ENCODE measurements around the gene PARD3B. TPM values are rescaled to one million over a fixed set of nuclear protein-coding genes. Genes with fewer than 3 reads are reported as not detected.
A peak's percentile ranks its signal among the peaks of the same experiment; 100 is the strongest.

The PARD3B gene
- polyA plus RNA-seq, 1 donor, result 10.3 TPM

DNA sequence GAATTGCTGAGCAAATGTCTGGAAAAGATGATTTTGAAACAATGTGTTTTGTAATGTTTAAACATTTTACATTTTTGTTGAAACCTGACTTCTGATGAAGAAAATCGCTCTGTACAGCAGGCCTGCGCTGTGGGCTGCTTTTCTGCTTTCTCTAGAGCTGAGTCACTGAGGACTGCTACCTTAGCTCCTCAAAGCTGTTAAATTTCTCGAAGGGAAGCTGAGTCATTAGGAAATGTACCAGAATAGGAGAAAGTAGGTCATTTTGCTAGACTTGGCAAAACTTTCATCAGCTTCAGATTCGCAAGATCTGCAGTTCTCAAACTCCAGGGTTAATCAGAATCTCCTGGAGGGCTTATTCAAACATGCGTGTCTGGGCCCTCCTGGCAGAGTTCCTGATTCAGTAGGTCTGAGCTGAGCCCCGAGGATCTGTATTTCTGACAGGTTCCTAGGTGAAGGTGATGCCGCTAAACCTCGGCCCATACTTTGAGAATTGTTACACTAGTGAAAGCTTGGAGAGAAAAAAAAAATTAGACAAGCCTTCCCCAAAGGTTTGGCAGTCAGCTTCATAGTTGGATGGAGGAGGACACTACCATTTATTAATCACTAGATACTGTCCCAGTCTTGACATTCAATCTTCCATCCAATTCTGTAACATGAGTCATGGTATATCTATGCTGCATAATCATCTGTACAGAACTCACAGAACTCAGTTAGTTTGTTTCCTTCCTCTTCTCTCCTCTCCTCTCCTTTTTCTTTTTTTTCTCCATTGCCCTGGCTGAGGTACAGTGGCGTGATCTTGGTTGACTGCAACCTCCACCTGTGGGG is 297.6 kb downstream of the PARD3B start:
- peak; percentile 41 for DNase-seq

DNA sequence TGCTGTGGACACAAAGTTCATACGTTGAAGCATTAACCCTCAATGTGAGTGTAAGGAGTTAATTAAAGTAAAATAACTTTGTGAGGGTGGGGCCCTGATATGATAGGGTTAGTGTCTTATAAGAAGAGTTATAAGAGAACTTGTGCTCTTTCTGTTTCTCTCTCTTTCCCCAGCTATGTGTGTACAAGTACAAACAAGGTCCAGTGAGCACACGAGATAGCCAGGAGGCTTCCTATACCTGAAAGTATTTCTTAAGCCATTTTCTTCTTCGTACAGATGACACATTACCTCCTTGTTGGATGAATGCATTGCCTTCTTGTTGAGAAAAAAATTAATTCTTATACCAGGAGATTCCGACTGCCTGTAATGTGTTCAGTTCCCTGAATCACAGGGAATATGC is 301.2 kb downstream of the PARD3B start:
- DNase-seq, result no peak

DNA sequence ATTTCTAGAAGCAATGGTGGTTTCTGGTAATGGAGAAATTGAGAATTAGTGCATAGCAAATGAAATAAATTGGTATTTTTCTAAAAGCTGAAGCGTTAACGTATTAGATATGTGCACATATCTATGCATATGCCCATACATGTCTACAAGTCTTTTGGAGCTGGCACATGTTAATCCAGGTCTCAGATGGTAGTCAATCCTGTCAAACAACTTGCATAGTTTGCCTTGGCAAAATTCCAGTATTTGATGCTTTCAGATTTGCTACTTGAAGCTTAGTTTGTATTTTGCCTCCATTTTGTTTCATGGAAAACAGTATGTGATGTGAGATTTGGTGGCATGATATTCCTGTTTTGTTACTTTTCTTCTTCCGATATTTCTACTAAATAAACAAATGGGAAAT is 304.6 kb downstream of the PARD3B start:
- DNase-seq, result no peak

DNA sequence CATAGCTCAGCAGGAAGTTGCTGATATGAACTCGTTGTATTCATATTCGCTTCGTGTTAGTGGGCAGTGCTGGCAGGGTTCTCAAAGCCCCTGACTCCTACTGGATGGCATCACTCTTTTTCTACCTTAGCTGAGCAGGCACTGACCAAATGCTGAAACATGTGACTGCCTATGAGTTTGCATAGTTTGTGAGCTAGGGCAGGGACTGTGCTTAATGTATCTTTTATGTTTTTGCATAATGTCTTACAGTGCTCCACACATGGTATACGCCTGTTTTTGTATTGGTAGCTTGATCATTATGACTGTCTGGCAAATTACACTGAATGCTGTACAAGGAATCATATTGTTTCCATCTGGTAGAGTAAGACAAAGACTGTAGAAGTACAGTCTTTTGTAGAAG is 305.3 kb downstream of the PARD3B start:
- peak; percentile 4 for DNase-seq

DNA sequence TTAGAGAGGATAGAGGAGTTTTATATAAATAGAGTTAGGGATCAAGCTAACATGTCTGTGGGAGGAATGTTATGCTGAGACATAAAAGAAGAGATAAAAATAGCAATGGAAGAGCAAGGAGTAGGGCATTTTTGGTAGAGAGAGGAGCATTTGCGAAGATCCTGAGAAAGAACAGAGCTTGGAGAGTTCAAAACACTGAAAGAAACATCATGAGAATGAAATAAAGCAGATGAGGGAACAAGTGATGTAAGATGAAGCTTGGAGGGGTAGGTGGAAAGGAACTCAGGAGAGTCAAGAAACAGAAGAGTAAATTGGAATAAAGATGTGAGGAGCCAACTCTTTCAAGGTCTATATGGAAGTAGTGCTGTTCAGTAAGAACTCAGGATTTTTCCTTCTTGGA is 308.6 kb downstream of the PARD3B start:
- no peak for DNase-seq

DNA sequence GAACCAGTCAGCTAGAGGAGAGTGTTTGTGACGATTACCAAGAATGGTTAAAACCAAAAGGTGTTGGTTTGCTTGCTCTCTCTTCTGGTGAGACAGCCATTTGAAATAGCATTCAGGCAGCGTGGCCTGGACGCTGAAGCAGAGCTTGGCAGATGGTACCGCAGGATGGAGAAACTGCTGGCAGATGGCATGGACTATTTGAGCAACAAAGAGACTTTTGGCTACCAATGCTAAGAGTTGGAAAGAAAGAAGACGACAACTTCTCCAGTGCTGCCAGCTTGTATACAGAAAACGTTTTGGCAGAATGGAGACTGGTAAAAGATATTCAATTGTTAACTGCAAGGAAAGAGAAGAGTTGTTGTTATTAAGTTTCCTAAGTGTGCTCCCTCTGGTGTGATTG is 315.0 kb downstream of the PARD3B start:
- DNase-seq, result peak; percentile 24

DNA sequence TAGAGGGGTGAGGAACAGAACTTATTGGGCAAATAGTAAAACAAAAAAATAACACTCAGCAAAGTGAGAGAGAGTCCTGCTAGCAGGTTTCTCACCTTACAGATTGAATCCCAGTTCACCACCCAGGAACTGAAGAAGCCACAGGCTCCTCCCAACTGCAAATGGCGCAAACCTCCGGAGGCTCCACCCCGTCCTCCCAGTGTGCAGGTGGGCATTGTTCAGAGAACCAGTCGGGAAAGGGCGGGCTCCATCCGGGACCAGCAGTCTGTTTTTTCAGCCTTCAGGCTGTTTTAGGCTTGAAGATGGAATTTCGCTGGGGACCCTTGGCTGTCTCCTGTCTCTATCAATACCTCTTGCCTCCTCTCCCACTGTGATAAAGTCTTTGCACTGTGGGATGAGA is 317.5 kb downstream of the PARD3B start:
- DNase-seq, result no peak

DNA sequence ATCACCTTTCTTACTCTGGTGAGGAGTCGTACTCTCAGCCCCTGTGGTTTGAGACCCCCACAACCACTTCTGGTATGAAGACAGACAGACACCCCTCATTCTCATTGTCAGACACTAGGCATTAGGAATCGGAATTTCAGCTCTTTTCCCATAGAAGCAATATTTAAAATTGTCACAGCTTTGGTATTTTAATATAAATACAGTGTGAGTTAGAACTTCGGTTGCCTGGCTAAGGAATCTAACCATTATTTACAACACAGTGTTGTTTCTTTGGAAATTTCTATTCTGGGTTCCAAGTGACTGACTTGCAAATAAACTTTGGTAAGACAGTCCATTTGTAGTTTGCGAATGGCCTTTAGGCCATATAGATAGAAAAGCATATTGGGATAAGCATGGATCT is 318.1 kb downstream of the PARD3B start:
- DNase-seq, result no peak

DNA sequence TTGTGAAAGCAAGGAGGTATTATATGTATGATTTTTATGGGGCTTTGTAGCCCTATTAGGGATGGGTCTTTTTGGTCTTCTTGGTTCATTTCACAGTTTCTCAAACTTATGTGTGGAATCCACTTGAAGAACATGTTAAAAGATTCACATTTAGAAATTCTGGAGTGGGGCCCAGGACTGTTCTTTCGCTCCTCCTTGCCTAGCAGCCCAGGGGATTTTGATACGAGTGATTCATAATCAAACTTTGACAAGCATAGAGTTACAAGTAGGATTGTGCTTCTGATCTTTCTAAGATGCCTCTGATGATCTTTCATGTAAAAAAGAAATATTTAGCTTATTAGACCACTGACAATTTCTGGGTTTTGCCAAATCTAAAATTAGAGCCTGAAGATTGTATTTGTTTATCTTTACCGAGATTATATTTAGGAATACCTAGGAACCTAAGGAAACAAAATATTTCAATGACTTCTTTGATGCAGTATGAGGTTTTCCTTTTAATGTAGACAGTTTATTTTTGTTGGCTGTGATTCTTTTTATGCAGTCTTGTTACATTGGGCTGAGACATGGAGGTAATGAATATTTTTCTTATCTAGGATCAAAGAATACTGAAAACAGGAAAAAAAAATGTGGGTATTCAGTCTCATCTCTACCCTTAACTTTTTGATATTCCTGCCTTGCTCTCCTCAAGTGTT is 324.0 kb downstream of the PARD3B start:
- DNase-seq, result peak; percentile 6

DNA sequence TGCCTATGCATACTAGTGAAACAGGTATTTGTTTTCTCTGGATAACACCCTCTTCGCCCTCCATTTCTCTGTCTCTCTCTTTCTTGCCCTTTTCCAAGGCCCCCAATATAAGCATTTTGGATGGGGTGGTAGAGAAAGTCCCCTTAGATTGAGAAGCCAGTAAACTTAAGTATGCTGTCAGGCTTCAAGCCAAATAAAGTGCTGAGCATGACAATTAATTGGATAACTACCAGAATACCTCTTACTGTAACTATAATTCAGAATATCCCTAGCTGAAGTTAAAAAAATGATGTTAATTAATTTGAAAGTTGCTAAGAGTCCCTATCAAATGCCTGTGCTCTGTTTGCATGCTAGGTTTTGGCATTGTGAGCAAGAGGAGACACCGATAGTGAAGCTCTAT is 324.8 kb downstream of the PARD3B start:
- no peak for DNase-seq

DNA sequence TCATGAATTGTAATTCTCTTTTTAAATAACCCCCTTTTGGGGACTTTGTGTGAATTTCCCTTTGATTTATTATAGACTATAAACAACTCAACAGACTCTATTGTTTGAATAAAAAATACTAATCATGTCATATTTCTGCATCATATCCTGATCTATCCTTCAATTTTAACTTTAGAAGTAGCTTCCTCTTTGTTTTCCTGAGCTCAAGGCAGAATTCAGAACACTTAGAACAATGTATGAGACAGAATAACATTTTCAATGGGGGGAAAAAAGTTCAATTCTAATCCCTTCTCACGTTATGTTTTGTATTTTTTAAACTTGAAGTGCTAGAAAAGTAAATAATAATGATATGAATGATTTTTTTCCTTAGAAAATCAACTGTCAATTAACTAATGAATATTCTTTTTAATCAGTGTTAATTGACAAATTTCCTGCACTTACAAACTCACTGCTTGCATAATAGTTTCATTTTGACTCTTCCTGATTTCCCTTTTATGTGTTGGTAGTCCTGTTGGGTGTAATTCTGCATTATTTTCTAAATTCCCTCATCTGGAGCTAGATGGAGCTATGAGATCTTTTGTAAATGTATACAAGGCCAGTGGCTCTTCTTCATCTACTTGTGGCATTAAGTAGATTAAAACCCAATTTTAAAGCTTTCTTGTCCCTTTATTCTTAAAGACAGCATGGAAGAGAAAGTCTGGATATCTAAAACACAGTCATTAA is 326.1 kb downstream of the PARD3B start:
- DNase-seq, result peak; percentile 8

DNA sequence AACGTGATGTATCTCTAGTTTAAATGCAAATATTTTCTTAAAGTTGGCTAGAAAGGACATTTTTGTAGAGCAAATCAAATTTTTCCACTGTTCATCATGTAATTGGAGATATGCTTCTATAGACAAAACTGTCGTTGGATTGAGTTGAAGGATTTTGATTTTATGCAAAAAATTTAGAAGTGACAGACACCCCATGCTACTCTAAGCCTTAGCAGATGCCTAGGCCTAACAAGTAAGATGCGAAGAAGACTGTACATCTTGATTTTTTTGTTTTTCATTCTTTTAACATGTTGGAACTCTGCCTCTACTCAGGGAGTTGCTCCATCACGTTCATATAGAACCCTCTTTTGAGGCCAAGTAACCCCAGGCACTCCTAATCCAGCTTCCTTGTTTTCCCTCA is 331.0 kb downstream of the PARD3B start:
- no peak for DNase-seq

DNA sequence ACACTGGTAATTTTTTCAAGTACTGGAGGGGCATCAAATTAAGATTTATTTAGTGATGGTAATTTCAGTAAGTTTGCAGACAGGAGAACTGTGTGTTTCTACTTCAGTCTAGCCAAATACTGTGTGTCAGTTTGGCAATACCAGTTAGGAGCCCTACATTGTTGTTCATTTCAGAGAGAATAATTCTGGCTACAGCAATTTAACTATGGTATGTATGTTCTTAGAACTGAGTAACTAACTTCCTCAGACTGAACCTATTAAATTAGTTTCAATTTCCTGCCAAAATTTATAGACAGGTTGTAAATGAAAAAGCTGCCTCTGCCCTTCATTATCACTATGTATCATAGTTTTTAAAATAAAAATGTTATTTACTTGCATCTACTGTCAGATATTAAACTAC is 332.4 kb downstream of the PARD3B start:
- DNase-seq, result no peak

DNA sequence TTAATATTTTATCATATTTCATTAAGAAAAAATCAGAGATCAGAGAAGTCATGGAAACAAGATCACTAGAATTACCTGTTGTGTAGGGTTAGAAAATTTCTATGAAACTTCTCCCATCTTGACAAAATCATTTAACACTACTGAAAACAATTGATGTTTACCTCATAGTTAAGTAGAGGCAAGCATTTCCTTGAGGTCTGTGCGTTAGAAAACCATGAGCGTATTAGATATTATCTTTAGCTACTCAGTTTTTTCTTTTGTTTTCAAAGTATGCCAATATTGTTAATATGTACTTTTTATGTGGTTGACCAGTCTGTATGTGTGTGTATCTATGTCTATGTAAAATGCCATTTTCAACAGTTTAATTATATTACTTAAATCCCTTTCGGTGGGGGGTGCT is 335.7 kb downstream of the PARD3B start:
- DNase-seq, result no peak

DNA sequence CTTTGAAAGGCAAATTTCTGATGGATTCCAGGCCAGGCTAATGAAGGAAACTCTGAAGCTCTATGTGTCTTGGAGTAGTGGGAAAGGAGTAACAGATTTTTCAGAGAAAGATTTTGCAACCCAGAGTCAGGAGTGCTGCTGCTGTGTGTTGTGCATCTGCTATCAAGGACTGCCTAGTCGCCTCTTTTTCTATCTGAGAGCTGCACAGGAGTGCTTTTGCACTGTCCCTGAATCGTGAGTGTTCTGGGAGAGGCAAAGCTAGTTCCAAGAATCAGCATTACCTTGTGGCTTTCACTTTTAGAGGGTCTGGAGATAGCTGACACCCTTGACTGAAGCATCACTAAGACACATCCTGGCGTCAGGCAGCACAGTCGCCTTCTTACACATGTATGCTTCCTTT is 336.4 kb downstream of the PARD3B start:
- DNase-seq, result no peak

DNA sequence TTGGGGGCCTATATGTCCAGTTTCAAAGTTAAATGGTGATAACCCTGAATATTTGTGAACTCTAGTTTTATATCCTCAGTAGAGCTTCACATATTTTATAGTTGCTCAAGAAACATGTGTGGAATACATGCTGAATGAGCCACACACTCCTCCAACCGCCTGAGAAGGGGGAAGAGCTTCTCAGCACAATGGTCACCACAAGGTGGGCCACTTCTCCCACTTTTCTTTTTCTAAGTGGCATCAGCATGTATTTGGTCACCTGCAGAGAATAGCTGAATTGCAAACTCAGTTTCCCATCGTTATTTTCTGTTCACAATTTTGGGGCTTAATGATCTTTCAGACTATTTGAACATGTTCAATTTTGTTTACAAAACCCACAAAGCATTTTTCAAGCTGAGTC is 340.5 kb downstream of the PARD3B start:
- DNase-seq, result no peak

DNA sequence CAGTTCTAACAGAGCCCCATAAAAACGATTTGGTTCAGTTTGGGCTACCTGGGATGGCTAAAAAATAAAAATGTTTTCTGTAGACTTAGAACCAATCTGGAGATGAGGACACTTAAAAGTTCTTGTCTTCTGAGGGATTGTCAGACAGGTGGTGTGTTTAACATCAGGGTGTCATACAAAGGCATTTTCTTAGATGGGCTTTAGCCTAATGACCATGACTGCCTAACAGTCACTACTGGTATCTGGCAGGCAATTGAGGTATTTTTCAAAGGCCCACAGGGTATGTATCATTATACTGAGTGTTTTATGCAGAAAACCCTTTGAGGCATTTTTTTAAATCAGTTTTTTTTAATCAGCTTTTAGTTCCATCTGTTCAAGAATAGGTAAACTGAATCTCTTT is 341.4 kb downstream of the PARD3B start:
- DNase-seq, result no peak

DNA sequence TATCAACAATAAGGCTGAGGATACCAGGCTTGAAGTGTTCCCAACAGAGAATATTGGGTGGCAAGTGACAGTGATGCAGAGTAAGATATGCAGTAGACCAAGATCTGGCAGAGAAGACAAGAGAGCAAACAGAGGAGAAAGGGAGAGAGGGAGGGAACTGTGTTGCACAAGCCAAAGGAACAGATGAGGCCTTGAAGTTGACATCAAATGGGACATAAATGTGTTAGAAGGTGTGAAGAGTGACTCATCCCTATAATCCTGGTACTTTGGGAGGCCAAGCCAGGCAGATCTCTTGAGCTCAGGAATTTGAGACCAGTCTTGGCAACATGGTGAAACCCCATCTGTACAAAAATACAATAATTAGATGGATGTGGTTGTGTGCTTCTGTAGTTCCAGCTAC is 342.9 kb downstream of the PARD3B start:
- no peak for DNase-seq

DNA sequence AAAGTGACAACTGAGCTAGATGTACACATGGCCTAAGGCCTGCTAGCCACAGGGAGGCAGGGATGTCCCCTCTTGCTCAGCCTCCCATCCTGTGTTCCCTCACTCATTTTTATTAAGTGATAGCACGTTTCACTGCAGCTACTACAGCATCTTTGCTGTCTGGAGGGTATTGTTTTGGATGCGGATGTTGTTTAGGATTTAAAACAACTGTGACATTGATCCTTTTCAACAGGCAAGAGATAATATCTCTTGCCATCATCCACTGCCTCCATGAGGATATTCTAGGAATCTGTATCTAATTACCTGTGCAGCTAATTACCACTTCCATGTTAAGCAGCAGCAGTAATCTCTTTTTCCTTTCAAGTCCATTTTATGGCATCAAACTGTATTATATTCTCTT is 345.4 kb downstream of the PARD3B start:
- DNase-seq, result no peak

DNA sequence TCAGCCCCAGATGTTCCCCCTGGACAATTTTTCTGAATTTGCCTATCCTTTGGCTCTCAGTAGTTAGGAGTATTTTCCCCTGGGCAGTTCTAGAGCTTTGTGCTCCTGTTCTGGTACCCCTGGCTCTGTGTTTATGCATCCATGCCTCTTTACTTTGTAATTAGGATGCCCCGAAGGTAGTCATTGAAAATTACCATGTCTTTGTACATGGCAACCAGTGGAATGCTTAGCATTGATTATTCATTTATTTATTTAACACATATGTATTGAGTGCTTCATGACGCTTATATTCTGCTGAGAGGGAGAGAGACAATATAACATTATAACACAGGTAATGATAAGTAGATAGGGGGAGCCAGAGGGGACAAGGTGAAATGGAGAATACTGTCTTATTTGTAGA is 346.5 kb downstream of the PARD3B start:
- DNase-seq, result no peak

DNA sequence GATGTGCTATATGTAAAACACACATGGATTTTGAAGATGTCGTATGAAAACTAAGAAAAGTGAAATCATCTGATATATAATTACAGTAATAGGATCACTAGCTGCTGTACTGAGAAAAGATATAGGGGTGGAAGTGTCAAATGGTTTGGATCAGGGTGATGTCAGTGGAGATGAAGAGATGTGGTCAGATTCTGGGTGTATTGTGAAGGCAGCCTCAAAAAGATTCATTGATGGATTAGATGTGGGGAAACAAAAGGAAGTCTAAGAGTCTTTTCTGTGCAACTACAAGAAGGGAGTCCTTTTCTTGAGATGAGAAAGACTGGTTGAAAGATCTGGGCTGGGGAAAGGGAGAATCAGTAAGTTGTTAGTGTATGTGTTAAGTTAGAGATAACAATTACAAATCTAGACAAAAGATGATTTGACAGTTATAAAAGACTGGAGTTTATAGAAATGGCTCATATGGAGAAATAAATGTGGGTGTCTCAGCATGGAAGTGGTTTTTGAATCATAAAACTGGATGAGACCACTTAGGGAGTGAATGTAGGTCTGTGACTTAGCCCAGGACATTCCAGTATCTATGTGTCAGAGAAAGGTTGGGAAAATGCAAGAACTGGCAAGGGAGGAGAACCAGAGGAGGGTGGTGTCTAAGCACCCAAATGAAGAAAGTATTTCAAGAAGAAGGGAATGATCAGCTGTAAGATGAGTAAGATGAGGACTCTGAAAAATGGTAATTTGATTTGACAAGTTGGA is 347.4 kb downstream of the PARD3B start:
- DNase-seq, result no peak

DNA sequence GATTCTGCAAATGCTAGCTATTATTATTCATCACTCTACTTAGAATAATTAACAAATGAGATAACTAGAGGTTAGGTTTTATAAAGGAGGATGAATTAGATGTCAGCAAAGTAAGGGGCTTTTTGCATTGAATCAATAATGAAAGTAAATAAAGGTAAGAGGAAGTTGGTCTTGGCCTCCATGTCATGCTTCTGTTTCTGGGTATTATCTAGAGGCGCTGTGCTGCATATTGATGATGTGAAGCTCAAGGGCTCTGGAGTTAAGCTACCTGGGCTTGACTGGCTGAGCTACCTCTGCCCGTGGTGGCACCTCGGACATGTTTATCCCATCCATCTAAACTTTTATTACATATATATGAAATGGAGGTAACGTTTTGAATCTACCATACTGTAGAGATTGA is 350.9 kb downstream of the PARD3B start:
- no peak for DNase-seq

DNA sequence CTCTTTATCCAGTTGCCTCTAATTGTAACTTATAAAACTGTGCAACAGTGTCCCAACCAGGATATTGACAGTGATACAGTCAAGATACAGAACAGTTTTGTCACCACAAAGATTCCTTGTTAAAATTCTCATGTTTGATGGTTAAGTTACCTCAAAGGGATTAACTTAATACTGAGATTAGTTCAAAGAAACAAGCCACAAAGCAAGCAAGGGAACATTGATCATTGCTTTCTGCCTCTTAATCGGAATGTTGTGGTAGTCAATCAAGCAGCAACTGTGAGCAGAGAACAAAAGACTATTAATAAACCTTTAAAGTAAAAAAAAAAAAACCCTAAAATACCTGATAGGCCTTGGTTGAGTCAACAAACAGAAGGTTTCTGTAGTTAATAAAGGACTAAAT is 352.3 kb downstream of the PARD3B start:
- no peak for DNase-seq
